A549 (cell line): ENCODE measurements around the gene MUC21. TPM values are rescaled to one million over a fixed set of nuclear protein-coding genes. Genes with fewer than 3 reads are reported as not detected.

Experiments used
- ATAC-seq, 2 experiments: fragments of 200-7000 bp in 1 of 2; fragments of >200 bp in 1 of 2; cut with Nextera tagmentation in 1 of 2; cut with Tn5 transposase in 1 of 2; 3 replicates each; pipeline versions ENCODE4 v1.8.0 to v1.9.1; 2018 to 2020; ENCODE audit warnings: mild to moderate bottlenecking in 1 of 2, moderate library complexity in 1 of 2
- CTCF ChIA-PET: fragments of 300-600 bp; sonication (Branson Sonifier 250); formaldehyde crosslinking; extraction: SDS; loops from one replicate; lab custom pipeline; 2021; ENCODE audit warnings: antibody characterized with exemption, inconsistent platforms; lab: Yijun Ruan, JAX
- POLR2A ChIA-PET: fragments of 350-600 bp; formaldehyde crosslinking; extraction: SDS; loops from one replicate; lab custom pipeline; 2021; ENCODE audit warnings: antibody characterized with exemption, inconsistent platforms; lab: Yijun Ruan, JAX
- DNase-seq, 2 experiments: peaks; one replicate each; pipeline versions ENCODE4 v3.0.0 to v3.0.0-alpha.2; 2011 to 2016; ENCODE audit warnings: low read depth in 1 of 2, low spot score in 1 of 2
- FAIRE-seq: peaks from 2 replicates; lab custom pipeline; 2011; peaks lifted over from hg19 to GRCh38; lab: Jason Lieb, UNC
- H3K27ac ChIP-seq, 2 experiments: fragments of >200 bp; sonication (Bioruptor Twin); formaldehyde crosslinking; 3 replicates each; pipeline ENCODE4 v1.5.1; 2016 to 2017
- H3K4me1 ChIP-seq: fragments of >200 bp; sonication (Bioruptor Twin); formaldehyde crosslinking; 3 replicates; pipeline ENCODE4 v1.6.1; 2016
- H3K4me2 ChIP-seq: fragments of >200 bp; sonication (Bioruptor Twin); formaldehyde crosslinking; 3 replicates; pipeline ENCODE4 v1.6.1; 2016
- H3K4me3 ChIP-seq: fragments of >200 bp; sonication (Bioruptor Twin); formaldehyde crosslinking; 3 replicates; pipeline ENCODE4 v1.5.1; 2016
- H3K9me3 ChIP-seq: fragments of >200 bp; sonication (Bioruptor Twin); formaldehyde crosslinking; 3 replicates; pipeline ENCODE4 v1.6.1; 2016
- CBX2 ChIP-seq: fragments of 200-600 bp; sonication (generic); IDR thresholded peaks from 2 replicates; pipeline ENCODE4 v1.6.1; 2016; ENCODE audit warnings: low read depth, mild to moderate bottlenecking, borderline replicate concordance
- CHD2 ChIP-seq: fragments of 150-350 bp; IDR thresholded peaks from 2 replicates; pipeline ENCODE4 v1.6.1; 2014; ENCODE audit warnings: low read length; ENCODE audit not compliant: partially characterized antibody
- EHF ChIP-seq: fragments of 250-450 bp; sonication (Bioruptor Pico); IDR thresholded peaks from 2 replicates; pipeline ENCODE4 v1.5.0; 2020; ENCODE audit warnings: mild to moderate bottlenecking
- EP300 ChIP-seq, 2 experiments: fragments of >200 bp; sonication (Bioruptor Twin); formaldehyde crosslinking; IDR thresholded peaks; 2 replicates in 1 of 2; 3 replicates in 1 of 2; pipeline ENCODE4 v1.6.1; 2016 to 2017
- FOSB ChIP-seq: fragments of 250-450 bp; sonication (Bioruptor Pico); IDR thresholded peaks from 2 replicates; pipeline ENCODE4 v1.5.0; 2020; ENCODE audit warnings: mild to moderate bottlenecking, moderate library complexity
- FOSL2 ChIP-seq, 2 experiments: fragments of 450-650 bp in 1 of 2; fragments of >200 bp in 1 of 2; sonication (Bioruptor Twin) in 1 of 2; formaldehyde crosslinking; IDR thresholded peaks; 2 replicates each; pipeline versions ENCODE4 v1.5.0 to v1.6.1; 2016 to 2020; ENCODE audit warnings: mild to moderate bottlenecking in 1 of 2, moderate library complexity in 1 of 2
- FOXS1 ChIP-seq: fragments of 250-450 bp; sonication (Bioruptor Pico); IDR thresholded peaks from 2 replicates; pipeline ENCODE4 v1.5.0; 2020; ENCODE audit warnings: mild to moderate bottlenecking, moderate library complexity
- GATA3 ChIP-seq: IDR thresholded peaks from 2 replicates; pipeline ENCODE4 v1.6.1; 2012; ENCODE audit warnings: borderline replicate concordance
- JUN ChIP-seq, 2 experiments: fragments of >200 bp; sonication (Bioruptor Twin); formaldehyde crosslinking; IDR thresholded peaks; 2 replicates in 1 of 2; 3 replicates in 1 of 2; pipeline ENCODE4 v1.6.1; 2016 to 2017
- NR3C1 ChIP-seq: fragments of >200 bp; sonication (Bioruptor Twin); formaldehyde crosslinking; IDR thresholded peaks from 3 replicates; pipeline ENCODE4 v1.6.1; 2017
- POLR2AphosphoS2 ChIP-seq: conservative IDR thresholded peaks from 2 replicates; pipeline ENCODE4 v1.6.1; 2012; ENCODE audit warnings: low read length, improper control_type of control experiment, inconsistent platforms
- RNF2 ChIP-seq: fragments of 200-600 bp; sonication (generic); IDR thresholded peaks from 2 replicates; pipeline ENCODE4 v1.6.1; 2016; ENCODE audit warnings: low read depth, mild to moderate bottlenecking, antibody characterized with exemption, moderate library complexity, borderline replicate concordance
- SREBF2 ChIP-seq: fragments of 450-650 bp; IDR thresholded peaks from 2 replicates; pipeline ENCODE4 v1.6.1; 2014; ENCODE audit warnings: mild to moderate bottlenecking, moderate library complexity
- TP53 ChIP-seq: fragments of 250-450 bp; sonication (Bioruptor Pico); IDR thresholded peaks from 2 replicates; pipeline ENCODE4 v1.5.0; 2021; ENCODE audit warnings: mild to moderate bottlenecking, moderate library complexity
- WGBS: methylation state at CpG from one replicate; pipeline ENCODE4 v1.1.6; 2017; ENCODE audit errors: missing lambda C conversion rate; 5-methylcytosine and 5-hydroxymethylcytosine counted together
- polyA plus RNA-seq, 4 experiments: library from polyadenylated mRNA; depleted of rRNA in 3 of 4; stranded (reverse); fragments of >200 nt; fragmentation: RNase III in 1 of 4; extraction: RNeasy Plus Mini Kit Qiagen cat#74134 plus additional on column Dnase treatment in 1 of 4; gene quantifications; 2 replicates in 3 of 4; 3 replicates in 1 of 4; pipeline ENCODE4 v1.2.3, GENCODE V29; 2011 to 2017
- TF ChIP-seq, protein P1 (sequence below): fragments of >200 bp; sonication (Bioruptor Twin); formaldehyde crosslinking; IDR thresholded peaks from 2 replicates; pipeline ENCODE4 v1.6.1; 2016
- TF ChIP-seq, protein P2 (sequence below): fragments of >200 bp; sonication (Bioruptor Twin); formaldehyde crosslinking; IDR thresholded peaks from 3 replicates; pipeline ENCODE4 v1.5.1; 2016
- TF ChIP-seq, protein P3 (sequence below): IDR thresholded peaks from 2 replicates; pipeline ENCODE4 v1.6.1; 2012; ENCODE audit warnings: low read depth, borderline replicate concordance
- TF ChIP-seq, protein P4 (sequence below): fragments of 450-650 bp; IDR thresholded peaks from 2 replicates; pipeline ENCODE4 v1.6.1; 2014; ENCODE audit warnings: antibody characterized with exemption
- TF ChIP-seq, protein P5 (sequence below): fragments of 150-350 bp; IDR thresholded peaks from 2 replicates; pipeline ENCODE4 v1.6.1; 2014; ENCODE audit warnings: low read depth, mild to moderate bottlenecking, low read length
- TF ChIP-seq, protein P6 (sequence below): IDR thresholded peaks from 2 replicates; pipeline ENCODE4 v1.6.1; 2012

MUC21 gene
- polyA plus RNA-seq, 2 of the 4 experiments (the other 2 are of a cell fraction), result not detected

DNA sequence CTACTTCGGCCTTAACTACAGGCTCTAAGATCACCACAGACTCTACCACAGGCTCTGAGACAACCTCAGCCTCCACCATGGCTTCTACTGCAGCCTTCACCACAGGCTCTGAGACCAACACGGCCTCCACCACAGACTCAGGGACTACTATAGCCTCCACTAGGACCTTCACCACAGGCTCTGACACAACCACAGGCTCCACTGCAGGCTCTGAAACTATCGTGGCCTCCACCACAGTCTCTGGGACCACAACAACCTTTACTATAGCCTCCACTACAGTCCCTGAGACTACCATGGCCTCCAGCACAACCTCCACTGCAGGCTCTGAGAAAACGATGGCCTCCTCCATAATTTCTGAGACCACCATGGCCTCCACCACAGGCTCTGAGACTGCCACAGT is 42.1 kb downstream of the MUC21 start:
- Histone ChIP-seq H3K9me3 (no peaks in the 10 kb centered on the region), H3K27ac (no peak overlapping the region), H3K4me1 (no peaks in the 10 kb centered on the region), H3K4me2 (no peak overlapping the region), H3K4me3 (no peak overlapping the region)
- ChIA-PET POLR2A (no interaction called here), CTCF (no interaction called here)
- DNase-seq (no peak), ATAC-seq (no peak), FAIRE-seq (no peak)
- TF ChIP-seq CHD2 (no peak), EHF (CRISPR knock-in tag) (no peak), FOSB (CRISPR knock-in tag) (no peak), RNF2 (no peak), GATA3 (no peak), JUN (IDR thresholded peaks at IDR 0.05) (no peak), POLR2AphosphoS2 (no peak), TP53 (CRISPR knock-in tag) (no peak)
- TF ChIP-seq, protein P1, sequence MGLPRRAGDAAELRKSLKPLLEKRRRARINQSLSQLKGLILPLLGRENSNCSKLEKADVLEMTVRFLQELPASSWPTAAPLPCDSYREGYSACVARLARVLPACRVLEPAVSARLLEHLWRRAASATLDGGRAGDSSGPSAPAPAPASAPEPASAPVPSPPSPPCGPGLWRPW, result no peak
- TF ChIP-seq, protein P2, sequence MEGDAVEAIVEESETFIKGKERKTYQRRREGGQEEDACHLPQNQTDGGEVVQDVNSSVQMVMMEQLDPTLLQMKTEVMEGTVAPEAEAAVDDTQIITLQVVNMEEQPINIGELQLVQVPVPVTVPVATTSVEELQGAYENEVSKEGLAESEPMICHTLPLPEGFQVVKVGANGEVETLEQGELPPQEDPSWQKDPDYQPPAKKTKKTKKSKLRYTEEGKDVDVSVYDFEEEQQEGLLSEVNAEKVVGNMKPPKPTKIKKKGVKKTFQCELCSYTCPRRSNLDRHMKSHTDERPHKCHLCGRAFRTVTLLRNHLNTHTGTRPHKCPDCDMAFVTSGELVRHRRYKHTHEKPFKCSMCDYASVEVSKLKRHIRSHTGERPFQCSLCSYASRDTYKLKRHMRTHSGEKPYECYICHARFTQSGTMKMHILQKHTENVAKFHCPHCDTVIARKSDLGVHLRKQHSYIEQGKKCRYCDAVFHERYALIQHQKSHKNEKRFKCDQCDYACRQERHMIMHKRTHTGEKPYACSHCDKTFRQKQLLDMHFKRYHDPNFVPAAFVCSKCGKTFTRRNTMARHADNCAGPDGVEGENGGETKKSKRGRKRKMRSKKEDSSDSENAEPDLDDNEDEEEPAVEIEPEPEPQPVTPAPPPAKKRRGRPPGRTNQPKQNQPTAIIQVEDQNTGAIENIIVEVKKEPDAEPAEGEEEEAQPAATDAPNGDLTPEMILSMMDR, result no peak
- TF ChIP-seq, protein P3, sequence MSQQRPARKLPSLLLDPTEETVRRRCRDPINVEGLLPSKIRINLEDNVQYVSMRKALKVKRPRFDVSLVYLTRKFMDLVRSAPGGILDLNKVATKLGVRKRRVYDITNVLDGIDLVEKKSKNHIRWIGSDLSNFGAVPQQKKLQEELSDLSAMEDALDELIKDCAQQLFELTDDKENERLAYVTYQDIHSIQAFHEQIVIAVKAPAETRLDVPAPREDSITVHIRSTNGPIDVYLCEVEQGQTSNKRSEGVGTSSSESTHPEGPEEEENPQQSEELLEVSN, result no peak
- 18% methylated on average over 3 of the region's 4 CpGs for WGBS

DNA sequence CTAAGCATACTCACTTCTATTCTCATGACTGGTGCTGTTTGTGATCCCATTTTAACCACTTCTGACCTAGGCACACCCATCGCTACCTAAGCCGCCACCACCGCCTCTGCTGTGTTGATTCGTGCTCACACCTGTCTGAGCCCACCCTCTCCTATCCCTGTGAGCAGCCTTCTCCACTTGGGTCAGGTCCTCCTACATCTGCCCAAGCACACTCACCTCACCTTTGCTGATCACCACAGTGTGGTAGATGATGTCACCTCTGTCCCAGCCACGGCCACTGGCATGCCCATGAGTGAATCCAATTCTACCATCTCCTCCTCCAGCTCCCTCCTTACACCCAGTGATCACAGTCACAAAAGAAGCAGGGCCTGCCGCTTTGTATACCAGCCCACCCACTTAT is 47.6 kb downstream of the MUC21 start:
- DNase-seq, result no peak
- Histone ChIP-seq H3K4me3 (no peak overlapping the region), H3K4me2 (no peak overlapping the region), H3K9me3 (no peaks in the 10 kb centered on the region), H3K27ac (no peak overlapping the region), H3K4me1 (peaks cover 2% of the 10 kb centered on the region; the same call in 1 of the 3 replicates)
- no peak for FAIRE-seq
- TF ChIP-seq, protein P4, sequence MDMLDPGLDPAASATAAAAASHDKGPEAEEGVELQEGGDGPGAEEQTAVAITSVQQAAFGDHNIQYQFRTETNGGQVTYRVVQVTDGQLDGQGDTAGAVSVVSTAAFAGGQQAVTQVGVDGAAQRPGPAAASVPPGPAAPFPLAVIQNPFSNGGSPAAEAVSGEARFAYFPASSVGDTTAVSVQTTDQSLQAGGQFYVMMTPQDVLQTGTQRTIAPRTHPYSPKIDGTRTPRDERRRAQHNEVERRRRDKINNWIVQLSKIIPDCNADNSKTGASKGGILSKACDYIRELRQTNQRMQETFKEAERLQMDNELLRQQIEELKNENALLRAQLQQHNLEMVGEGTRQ, result no peak
- TF ChIP-seq FOXS1 (CRISPR knock-in tag), result no peak
- no peak for TF ChIP-seq EHF (CRISPR knock-in tag)
- TF ChIP-seq GATA3, result no peak
- no peak for TF ChIP-seq FOSL2 (IDR thresholded peaks at IDR 0.05)
- TF ChIP-seq FOSL2 (CRISPR knock-in tag; IDR thresholded peaks at IDR 0.05), result no peak
- TF ChIP-seq FOSB (CRISPR knock-in tag), result no peak
- TF ChIP-seq EP300 (IDR thresholded peaks at IDR 0.05), result no peak
- no peak for TF ChIP-seq SREBF2
- TF ChIP-seq, protein P5, sequence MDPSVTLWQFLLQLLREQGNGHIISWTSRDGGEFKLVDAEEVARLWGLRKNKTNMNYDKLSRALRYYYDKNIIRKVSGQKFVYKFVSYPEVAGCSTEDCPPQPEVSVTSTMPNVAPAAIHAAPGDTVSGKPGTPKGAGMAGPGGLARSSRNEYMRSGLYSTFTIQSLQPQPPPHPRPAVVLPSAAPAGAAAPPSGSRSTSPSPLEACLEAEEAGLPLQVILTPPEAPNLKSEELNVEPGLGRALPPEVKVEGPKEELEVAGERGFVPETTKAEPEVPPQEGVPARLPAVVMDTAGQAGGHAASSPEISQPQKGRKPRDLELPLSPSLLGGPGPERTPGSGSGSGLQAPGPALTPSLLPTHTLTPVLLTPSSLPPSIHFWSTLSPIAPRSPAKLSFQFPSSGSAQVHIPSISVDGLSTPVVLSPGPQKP, result no peak
- TF ChIP-seq TP53 (CRISPR knock-in tag), result no peak
- TF ChIP-seq NR3C1, result no peak
- TF ChIP-seq, protein P6, sequence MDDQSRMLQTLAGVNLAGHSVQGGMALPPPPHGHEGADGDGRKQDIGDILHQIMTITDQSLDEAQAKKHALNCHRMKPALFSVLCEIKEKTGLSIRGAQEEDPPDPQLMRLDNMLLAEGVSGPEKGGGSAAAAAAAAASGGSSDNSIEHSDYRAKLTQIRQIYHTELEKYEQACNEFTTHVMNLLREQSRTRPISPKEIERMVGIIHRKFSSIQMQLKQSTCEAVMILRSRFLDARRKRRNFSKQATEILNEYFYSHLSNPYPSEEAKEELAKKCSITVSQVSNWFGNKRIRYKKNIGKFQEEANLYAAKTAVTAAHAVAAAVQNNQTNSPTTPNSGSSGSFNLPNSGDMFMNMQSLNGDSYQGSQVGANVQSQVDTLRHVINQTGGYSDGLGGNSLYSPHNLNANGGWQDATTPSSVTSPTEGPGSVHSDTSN, result no peak
- TF ChIP-seq CBX2, result no peak
- WGBS, result 54% methylated on average over 6 of the region's 6 CpGs
- ATAC-seq, result no peak
- ChIA-PET CTCF (no interaction called here), POLR2A (no interaction called here)
